HCT116 (cell line): ENCODE results near the gene AHSA1.

ENCODE experiments used
- ATF3 ChIP-seq: IDR thresholded peaks from 2 replicates; pipeline ENCODE4 v1.6.1; 2012
- CEBPB ChIP-seq: IDR thresholded peaks from 2 replicates; pipeline ENCODE4 v1.6.1; 2012; ENCODE audit warnings: low read depth
- CTCF ChIP-seq, 3 experiments: fragments of 200-600 bp in 1 of 3; sonication (generic) in 1 of 3; IDR thresholded peaks in 2 of 3; conservative IDR thresholded peaks in 1 of 3; 2 replicates each; pipeline ENCODE4 v1.5.1; 2012 to 2017; ENCODE audit warnings: low read depth in 2 of 3, low read length in 2 of 3, antibody characterized with exemption in 1 of 3, borderline replicate concordance in 1 of 3, control low read depth in 1 of 3, mild to moderate bottlenecking in 1 of 3, mixed read lengths in 1 of 3, mixed run types in 1 of 3, moderate library complexity in 1 of 3; ENCODE audit not compliant: insufficient read depth in 1 of 3
- EZH2 ChIP-seq: fragments of 200-600 bp; sonication (generic); IDR thresholded peaks from 2 replicates; pipeline ENCODE4 v1.6.1; 2017; ENCODE audit warnings: antibody characterized with exemption, mixed run types
- EZH2phosphoT487 ChIP-seq: fragments of 200-600 bp; IDR thresholded peaks from 2 replicates; pipeline ENCODE4 v1.6.1; 2018; ENCODE audit warnings: antibody characterized with exemption, borderline replicate concordance
- JUND ChIP-seq: IDR thresholded peaks from 2 replicates; pipeline ENCODE4 v1.6.1; 2012
- MAX ChIP-seq: IDR thresholded peaks from 2 replicates; pipeline ENCODE4 v1.6.1; 2012
- POLR2A ChIP-seq: IDR thresholded peaks from 2 replicates; pipeline ENCODE4 v1.7.0; 2011; ENCODE audit warnings: borderline replicate concordance; ENCODE audit not compliant: insufficient read depth, insufficient read length; ENCODE audit errors: extremely low read depth
- POLR2AphosphoS5 ChIP-seq: IDR thresholded peaks from 2 replicates; pipeline ENCODE4 v1.6.1; 2011; ENCODE audit warnings: mild to moderate bottlenecking, low read depth, low read length, moderate library complexity
- RAD21 ChIP-seq: IDR thresholded peaks from 2 replicates; pipeline ENCODE4 v1.6.1; 2012; ENCODE audit warnings: low read depth, mild to moderate bottlenecking
- REST ChIP-seq: IDR thresholded peaks from 2 replicates; pipeline ENCODE4 v1.6.1; 2012; ENCODE audit warnings: low read depth
- SP1 ChIP-seq: IDR thresholded peaks from 2 replicates; pipeline ENCODE4 v1.6.1; 2012; ENCODE audit warnings: low read depth
- ZNF274 ChIP-seq: fragments of 200-500 bp; sonication (Bioruptor generic); IDR thresholded peaks from 2 replicates; pipeline ENCODE4 v1.6.1; 2014; ENCODE audit warnings: mild to moderate bottlenecking, low read depth, low read length, inconsistent platforms

- TF ChIP-seq CTCF (IDR thresholded peaks at IDR 0.05 in 2 of 3, conservative IDR thresholded peaks at IDR 0.05 in 1 of 3; ENCODE audit: borderline replicate concordance in 1 of 3, insufficient read depth in 1 of 3, low read depth in 2 of 3, low read length in 2 of 3): no peak
- no peak for TF ChIP-seq POLR2A
- TF ChIP-seq EZH2: no peak
- no peak for TF ChIP-seq EZH2phosphoT487
- no peak for TF ChIP-seq ZNF274
- TF ChIP-seq CEBPB: no peak
- no peak for TF ChIP-seq POLR2AphosphoS5
- no peak for TF ChIP-seq SP1
- TF ChIP-seq MAX: no peak
- TF ChIP-seq REST: no peak
- no peak for TF ChIP-seq RAD21
- TF ChIP-seq ATF3: no peak
- TF ChIP-seq JUND: no peak
Measured at GRCh38 chr14:77488558-77488957, 30.7 kb downstream of the AHSA1 start.
